A549 (cell line): Measurements from ENCODE around the gene SLC38A10.

ENCODE experiments used
- CEBPB ChIP-seq, 2 experiments: fragments of >200 bp in 1 of 2; sonication (Bioruptor Twin) in 1 of 2; formaldehyde crosslinking in 1 of 2; IDR thresholded peaks; 2 replicates each; pipeline ENCODE4 v1.6.1; 2012 to 2016
- EP300 ChIP-seq, 2 experiments: fragments of >200 bp; sonication (Bioruptor Twin); formaldehyde crosslinking; IDR thresholded peaks; 2 replicates in 1 of 2; 3 replicates in 1 of 2; pipeline ENCODE4 v1.6.1; 2016 to 2017
- GATA3 ChIP-seq: IDR thresholded peaks from 2 replicates; pipeline ENCODE4 v1.6.1; 2012; ENCODE audit warnings: borderline replicate concordance
- HOXA7 ChIP-seq: fragments of 250-450 bp; sonication (Bioruptor Pico); IDR thresholded peaks from 2 replicates; pipeline ENCODE4 v1.5.0; 2020; ENCODE audit warnings: mild to moderate bottlenecking, moderate library complexity
- NPAS2 ChIP-seq: fragments of 250-450 bp; sonication (Bioruptor Pico); IDR thresholded peaks from 2 replicates; pipeline ENCODE4 v1.8.0; 2022; ENCODE audit warnings: mild to moderate bottlenecking, moderate library complexity, borderline replicate concordance
- TF ChIP-seq, protein P1 (sequence below): IDR thresholded peaks from 2 replicates; pipeline ENCODE4 v1.6.1; 2012
- TF ChIP-seq, protein P2 (sequence below): fragments of >200 bp; sonication (Bioruptor Twin); formaldehyde crosslinking; IDR thresholded peaks from 3 replicates; pipeline ENCODE4 v1.5.1; 2016
- TF ChIP-seq, protein P3 (sequence below): fragments of >200 bp; sonication (Bioruptor Twin); formaldehyde crosslinking; IDR thresholded peaks from 2 replicates; pipeline ENCODE4 v1.6.1; 2016

DNA sequence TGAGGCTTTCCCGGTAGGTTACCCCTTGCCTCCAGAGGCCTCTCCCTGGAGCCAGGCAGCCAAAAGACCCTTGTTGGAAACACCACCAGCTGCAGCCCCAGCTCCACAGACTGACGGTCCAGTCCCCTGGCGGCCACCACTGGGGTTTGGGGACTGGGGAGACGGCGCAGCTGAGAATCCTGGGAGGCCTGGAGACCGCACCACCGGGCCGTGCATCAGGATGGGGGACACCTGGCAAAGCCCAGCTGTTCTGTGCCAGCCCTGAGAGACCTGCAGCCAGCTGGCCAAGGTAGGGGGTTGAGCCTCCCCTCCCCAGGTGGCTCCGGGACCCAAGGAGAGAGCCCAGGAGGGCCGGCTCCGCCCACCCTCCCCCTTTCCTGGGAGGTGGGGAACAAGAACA, 8.3 kb upstream of the SLC38A10 start:
- no peak for TF ChIP-seq CEBPB (IDR thresholded peaks at IDR 0.05)
- TF ChIP-seq EP300 (IDR thresholded peaks at IDR 0.05): no peak
- TF ChIP-seq GATA3: no peak
- TF ChIP-seq NPAS2 (CRISPR knock-in tag): no peak
- no peak for TF ChIP-seq HOXA7 (CRISPR knock-in tag)
- TF ChIP-seq, protein P1, sequence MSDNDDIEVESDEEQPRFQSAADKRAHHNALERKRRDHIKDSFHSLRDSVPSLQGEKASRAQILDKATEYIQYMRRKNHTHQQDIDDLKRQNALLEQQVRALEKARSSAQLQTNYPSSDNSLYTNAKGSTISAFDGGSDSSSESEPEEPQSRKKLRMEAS: no peak
- TF ChIP-seq, protein P2, sequence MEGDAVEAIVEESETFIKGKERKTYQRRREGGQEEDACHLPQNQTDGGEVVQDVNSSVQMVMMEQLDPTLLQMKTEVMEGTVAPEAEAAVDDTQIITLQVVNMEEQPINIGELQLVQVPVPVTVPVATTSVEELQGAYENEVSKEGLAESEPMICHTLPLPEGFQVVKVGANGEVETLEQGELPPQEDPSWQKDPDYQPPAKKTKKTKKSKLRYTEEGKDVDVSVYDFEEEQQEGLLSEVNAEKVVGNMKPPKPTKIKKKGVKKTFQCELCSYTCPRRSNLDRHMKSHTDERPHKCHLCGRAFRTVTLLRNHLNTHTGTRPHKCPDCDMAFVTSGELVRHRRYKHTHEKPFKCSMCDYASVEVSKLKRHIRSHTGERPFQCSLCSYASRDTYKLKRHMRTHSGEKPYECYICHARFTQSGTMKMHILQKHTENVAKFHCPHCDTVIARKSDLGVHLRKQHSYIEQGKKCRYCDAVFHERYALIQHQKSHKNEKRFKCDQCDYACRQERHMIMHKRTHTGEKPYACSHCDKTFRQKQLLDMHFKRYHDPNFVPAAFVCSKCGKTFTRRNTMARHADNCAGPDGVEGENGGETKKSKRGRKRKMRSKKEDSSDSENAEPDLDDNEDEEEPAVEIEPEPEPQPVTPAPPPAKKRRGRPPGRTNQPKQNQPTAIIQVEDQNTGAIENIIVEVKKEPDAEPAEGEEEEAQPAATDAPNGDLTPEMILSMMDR: no peak
- TF ChIP-seq, protein P3, sequence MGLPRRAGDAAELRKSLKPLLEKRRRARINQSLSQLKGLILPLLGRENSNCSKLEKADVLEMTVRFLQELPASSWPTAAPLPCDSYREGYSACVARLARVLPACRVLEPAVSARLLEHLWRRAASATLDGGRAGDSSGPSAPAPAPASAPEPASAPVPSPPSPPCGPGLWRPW: no peak
